Loucy (cell line): ENCODE results near the gene IFT22.

Experiments
- CTCF ChIP-seq: fragments of 200-600 bp; sonication (generic); conservative IDR thresholded peaks from 2 replicates; pipeline ENCODE4 v1.5.1; 2014; ENCODE audit warnings: mild to moderate bottlenecking, antibody characterized with exemption, low read length
- EZH2phosphoT487 ChIP-seq: fragments of 200-600 bp; IDR thresholded peaks from 2 replicates; pipeline ENCODE4 v1.6.1; 2018; ENCODE audit warnings: antibody characterized with exemption, mild to moderate bottlenecking, moderate library complexity, borderline replicate concordance

GRCh38 chr7:101363196-101363733, 41.7 kb upstream of the IFT22 start:
- TF ChIP-seq CTCF: no peak
- TF ChIP-seq EZH2phosphoT487: no peak
